Keratinocyte (primary cell): ENCODE data around the gene UGT1A6. TPM values are rescaled to one million over a fixed set of nuclear protein-coding genes. Genes with fewer than 3 reads are reported as not detected.

Experiments
- DNase-seq: peaks from one replicate; pipeline ENCODE4 v3.0.0-alpha.2; 2011; ENCODE audit warnings: low read depth, missing footprints, low spot score
- FAIRE-seq: peaks from 2 replicates; lab custom pipeline; 2011; peaks lifted over from hg19 to GRCh38; lab: Jason Lieb, UNC
- H2AFZ ChIP-seq: 2 replicates; pipeline ENCODE4 v1.6.0; 2012; ENCODE audit warnings: low read length, control low read depth, inconsistent platforms; ENCODE audit not compliant: control insufficient read depth
- H3K27ac ChIP-seq: 2 replicates; pipeline ENCODE4 v1.5.1; 2011; ENCODE audit warnings: low read length; ENCODE audit not compliant: control insufficient read depth, insufficient read depth
- H3K27me3 ChIP-seq: 3 replicates; pipeline ENCODE4 v1.6.0; 2011; ENCODE audit warnings: low read length; ENCODE audit not compliant: control insufficient read depth, insufficient read depth; ENCODE audit errors: extremely low read depth
- H3K36me3 ChIP-seq, 2 experiments: 2 replicates in 1 of 2; 3 replicates in 1 of 2; pipeline ENCODE4 v1.5.1; 2011; ENCODE audit warnings: low read length in 2 of 2, mild to moderate bottlenecking in 1 of 2; ENCODE audit not compliant: control insufficient read depth in 2 of 2, insufficient read depth in 2 of 2; ENCODE audit errors: extremely low read depth in 1 of 2
- H3K4me1 ChIP-seq: 3 replicates; pipeline ENCODE4 v1.5.1; 2011; ENCODE audit warnings: low read length; ENCODE audit not compliant: control insufficient read depth, insufficient read depth; ENCODE audit errors: extremely low read depth
- H3K4me2 ChIP-seq: 3 replicates; pipeline ENCODE4 v1.6.0; 2011; ENCODE audit warnings: low read depth, low read length; ENCODE audit not compliant: control insufficient read depth, insufficient read depth; ENCODE audit errors: extremely low read depth
- H3K4me3 ChIP-seq, 3 experiments: fragments of 200-600 bp in 1 of 3; sonication (generic) in 1 of 3; 2 replicates in 2 of 3; 3 replicates in 1 of 3; pipeline ENCODE4 v1.5.1; 2011 to 2016; ENCODE audit warnings: low read length in 3 of 3, mild to moderate bottlenecking in 3 of 3, control low read depth in 2 of 3, inconsistent platforms in 1 of 3, low read depth in 1 of 3, mixed read lengths in 1 of 3, mixed run types in 1 of 3, moderate library complexity in 1 of 3; ENCODE audit not compliant: control insufficient read depth in 2 of 3, insufficient read depth in 2 of 3; ENCODE audit errors: extremely low read depth in 1 of 3
- H3K79me2 ChIP-seq: 2 replicates; pipeline ENCODE4 v1.6.0; 2012; ENCODE audit warnings: low read length; ENCODE audit not compliant: control insufficient read depth, insufficient read depth
- H3K9ac ChIP-seq: 3 replicates; pipeline ENCODE4 v1.6.0; 2011; ENCODE audit warnings: low read length; ENCODE audit not compliant: control insufficient read depth, insufficient read depth; ENCODE audit errors: extremely low read depth
- H3K9me1 ChIP-seq: 3 replicates; pipeline ENCODE4 v1.6.0; 2011; ENCODE audit warnings: low read length; ENCODE audit not compliant: control insufficient read depth, insufficient read depth; ENCODE audit errors: extremely low read depth
- H3K9me3 ChIP-seq: 2 replicates; pipeline ENCODE4 v1.5.1; 2012; ENCODE audit warnings: low read depth, low read length; ENCODE audit not compliant: control insufficient read depth
- H4K20me1 ChIP-seq: 3 replicates; pipeline ENCODE4 v1.6.0; 2011; ENCODE audit warnings: low read length; ENCODE audit not compliant: control insufficient read depth, insufficient read depth; ENCODE audit errors: extremely low read depth
- CTCF ChIP-seq, 3 experiments: IDR thresholded peaks in 1 of 3; conservative IDR thresholded peaks in 1 of 3; optimal IDR thresholded peaks in 1 of 3; 2 replicates in 2 of 3; 3 replicates in 1 of 3; pipeline versions ENCODE3 to v1.5.1; 2011; ENCODE audit warnings: low read length in 3 of 3, mild to moderate bottlenecking in 3 of 3, moderate library complexity in 2 of 3, control low read depth in 1 of 3, inconsistent platforms in 1 of 3; ENCODE audit not compliant: insufficient read depth in 2 of 3; ENCODE audit errors: extremely low read depth in 1 of 3
- EZH2 ChIP-seq: IDR thresholded peaks from one replicate; pipeline ENCODE4 v1.6.1; 2012; ENCODE audit warnings: inconsistent platforms, mild to moderate bottlenecking, low read length, moderate library complexity
- dilution Hi-C: fragments of 300-500 bp; cut with MboI; formaldehyde crosslinking; loops from one replicate; pipeline ENCODE4 v1.7.0; 2020; ENCODE audit warnings: low sequenced_read_pairs; ENCODE audit not compliant: extremely low pct_ligation_motif_present
- polyA plus RNA-seq, 5 experiments: library from polyadenylated mRNA; depleted of rRNA in 3 of 5; stranded (reverse) in 3 of 5; stranded (forward) in 1 of 5; unstranded in 1 of 5; fragments of >200 nt; gene quantifications; 1 replicate in 1 of 5; 2 replicates in 3 of 5; 3 replicates in 1 of 5; pipeline versions ENCODE4 v1.2.1 to v1.2.3, GENCODE V29; 2011 to 2012; ENCODE audit warnings: missing spikeins in 2 of 5, low read depth in 1 of 5, low replicate concordance in 1 of 5

Gene UGT1A6
- polyA plus RNA-seq, 1 donor (not counting 4 experiments of a cell fraction or from before 2014, with no cell fraction given) = 133 TPM

GRCh38 chr2:233816771-233817170 lies 124.1 kb downstream of the UGT1A6 start:
- Histone ChIP-seq H3K4me2 (no peak overlapping the region), H3K4me1 (no peaks in the 10 kb centered on the region), H3K36me3 (no peaks in the 10 kb centered on the region), H2AFZ (no peak overlapping the region), H3K9me3 (no peaks in the 10 kb centered on the region), H4K20me1 (no peaks in the 10 kb centered on the region), H3K9ac (no peak overlapping the region), H3K4me3 (no peak overlapping the region), H3K9me1 (no peaks in the 10 kb centered on the region), H3K27ac (no peak overlapping the region), H3K27me3 (peaks cover 8% of the 10 kb centered on the region), H3K79me2 (no peaks in the 10 kb centered on the region)
- no peak for DNase-seq
- dilution Hi-C loops = no loop called here
- TF ChIP-seq CTCF (optimal IDR thresholded peaks at IDR 0.05 in 1 of 3, IDR thresholded peaks at IDR 0.05 in 1 of 3, conservative IDR thresholded peaks at IDR 0.05 in 1 of 3; ENCODE audit: extremely low read depth in 1 of 3, insufficient read depth in 2 of 3, low read length in 3 of 3) = no peak
- TF ChIP-seq EZH2 = no peak
- no peak for FAIRE-seq

- H3K4me2 ChIP-seq = no peak overlapping the region
- no peak overlapping the region for H3K27ac ChIP-seq
- no peak overlapping the region for H2AFZ ChIP-seq
- no peaks in the 10 kb centered on the region for H3K9me3 ChIP-seq
- H3K9ac ChIP-seq = no peak overlapping the region
- TF ChIP-seq CTCF (optimal IDR thresholded peaks at IDR 0.05 in 1 of 3, IDR thresholded peaks at IDR 0.05 in 1 of 3, conservative IDR thresholded peaks at IDR 0.05 in 1 of 3; ENCODE audit: extremely low read depth in 1 of 3, insufficient read depth in 2 of 3, low read length in 3 of 3) (no peak), EZH2 (no peak)
- no peaks in the 10 kb centered on the region for H3K9me1 ChIP-seq
- no peaks in the 10 kb centered on the region for H3K79me2 ChIP-seq
- DNase-seq (no peak), FAIRE-seq (no peak)
- no peaks in the 10 kb centered on the region for H4K20me1 ChIP-seq
- peaks cover 8% of the 10 kb centered on the region for H3K27me3 ChIP-seq
- no peaks in the 10 kb centered on the region for H3K36me3 ChIP-seq
- H3K4me1 ChIP-seq = no peaks in the 10 kb centered on the region
- H3K4me3 ChIP-seq = no peak overlapping the region
- dilution Hi-C loops = no loop called here
These were observed 124.7 kb downstream of the UGT1A6 start for GRCh38 chr2:233817361-233817911.
